CD4-positive, alpha-beta T cell (primary cell): Measurements from ENCODE around the gene HID1. TPM values are rescaled to one million over a fixed set of nuclear protein-coding genes. Genes with fewer than 3 reads are reported as not detected.

Source experiments
- ATAC-seq: fragments of 200-7000 bp; cut with Tn5 transposase; one replicate; pipeline ENCODE4 v1.10.0; 2022; ENCODE audit warnings: mild to moderate bottlenecking; ENCODE audit not compliant: poor library complexity
- CTCF ChIA-PET: fragments of 350-600 bp; sonication (Branson Sonifier 250); formaldehyde crosslinking; loops from one replicate; lab custom pipeline; 2021; ENCODE audit warnings: antibody characterized with exemption, inconsistent platforms; lab: Charles Lee
- POLR2A ChIA-PET: fragments of 350-600 bp; sonication (Branson Sonifier 250); formaldehyde crosslinking; loops from one replicate; lab custom pipeline; 2021; ENCODE audit warnings: antibody characterized with exemption, inconsistent platforms; lab: Charles Lee
- DNase-seq, 14 experiments: peaks; one replicate each; pipeline ENCODE4 v3.0.0-alpha.2; 2013 to 2020; ENCODE audit warnings: mixed read lengths in 2 of 14
- H3K27ac ChIP-seq, 2 donors: one replicate each; pipeline versions ENCODE4 v1.5.1 to v1.7.0; 2013; ENCODE audit warnings: low read length in 2 of 2, low read depth in 1 of 2, mild to moderate bottlenecking in 1 of 2
- H3K27me3 ChIP-seq, 2 experiments: 1 replicate in 1 of 2; 2 replicates in 1 of 2; pipeline versions ENCODE4 v1.6.1 to v1.7.0; 2013; ENCODE audit warnings: low read length in 2 of 2, control low read depth in 1 of 2, mild to moderate bottlenecking in 1 of 2, moderate library complexity in 1 of 2; ENCODE audit not compliant: insufficient read depth in 2 of 2, control insufficient read depth in 1 of 2
- H3K36me3 ChIP-seq: one replicate; pipeline ENCODE4 v1.6.1; 2013; ENCODE audit warnings: low read length, control low read depth; ENCODE audit not compliant: insufficient read depth
- H3K4me1 ChIP-seq: one replicate; pipeline ENCODE4 v1.6.1; 2013; ENCODE audit warnings: low read length, control low read depth; ENCODE audit not compliant: insufficient read depth
- H3K4me3 ChIP-seq: one replicate; pipeline ENCODE4 v1.5.1; 2013; ENCODE audit warnings: mild to moderate bottlenecking, low read length, moderate library complexity
- H3K9me3 ChIP-seq, 2 experiments: 1 replicate in 1 of 2; 2 replicates in 1 of 2; pipeline versions ENCODE4 v1.6.1 to v1.7.0; 2013; ENCODE audit warnings: low read length in 2 of 2, mild to moderate bottlenecking in 2 of 2, control low read depth in 1 of 2, moderate library complexity in 1 of 2; ENCODE audit not compliant: control insufficient read depth in 1 of 2, insufficient read depth in 1 of 2
- H3K27ac Mint-ChIP-seq: one replicate; pipeline ENCODE4 v1.8.0; 2020; ENCODE audit warnings: mixed read lengths
- H3K27me3 Mint-ChIP-seq: one replicate; pipeline ENCODE4 v1.8.0; 2021; ENCODE audit warnings: mixed read lengths
- H3K36me3 Mint-ChIP-seq: one replicate; pipeline ENCODE4 v1.8.0; 2021; ENCODE audit warnings: low read depth, mixed read lengths
- H3K4me1 Mint-ChIP-seq: one replicate; pipeline ENCODE4 v1.8.0; 2021; ENCODE audit warnings: low read depth, mixed read lengths
- H3K4me3 Mint-ChIP-seq: one replicate; pipeline ENCODE4 v1.8.0; 2020; ENCODE audit warnings: mild to moderate bottlenecking, mixed read lengths
- H3K9me3 Mint-ChIP-seq: one replicate; pipeline ENCODE4 v1.8.0; 2020; ENCODE audit warnings: mixed read lengths
- CTCF ChIP-seq: fragments of 200-600 bp; IDR thresholded peaks from one replicate; pipeline ENCODE4 v1.8.0; 2022; ENCODE audit warnings: antibody characterized with exemption, mild to moderate bottlenecking
- intact Hi-C, 2 experiments: fragments of 100-400 bp; cut with DNase I in 1 of 2; cut with micrococcal nuclease in 1 of 2; formaldehyde crosslinking; loops; one replicate each; pipeline versions ENCODE4 v1.15.1 to v1.9.0; 2023 to 2025; cut with DNase I, micrococcal nuclease
- total RNA-seq, 174 experiments: library from RNA in 2 of 174; stranded (reverse) in 2 of 174; gene quantifications; one replicate each; pipeline ENCODE4 v1.2.3 and lab custom pipeline; 2021 to 2026

Gene HID1
- total RNA-seq, 2 experiments from 2014 or later, result 31.8 to 31.9 TPM

- Mint-ChIP-seq H3K27me3 (peaks cover 80% of the 10 kb centered on the region), H3K36me3 (no peaks in the 10 kb centered on the region), H3K9me3 (no peaks in the 10 kb centered on the region), H3K4me1 (no peaks in the 10 kb centered on the region), H3K27ac (no peak overlapping the region), H3K4me3 (no peak overlapping the region)
- no peak overlapping the region for H3K4me3 ChIP-seq
- no peak overlapping the region for H3K27ac ChIP-seq
- intact Hi-C loops, result loop anchor here in 1 of 2 experiments (10.0 kb wide), 1 partner anchor 506 kb away; no protein-coding TSS in a partner anchor
- ChIA-PET CTCF (no interaction called here), POLR2A (no interaction called here)
- ATAC-seq (no peak), DNase-seq (no peak)
- peaks cover 2% of the 10 kb centered on the region for H3K4me1 ChIP-seq
- no peaks in the 10 kb centered on the region for H3K36me3 ChIP-seq
- no peak for TF ChIP-seq CTCF
- H3K9me3 ChIP-seq, result peaks cover 0 to 10% of the 10 kb centered on the region in 2 experiments
- H3K27me3 ChIP-seq, result peaks cover 42 to 45% of the 10 kb centered on the region in 2 experiments
Measured at GRCh38 chr17:74930535-74931036, 42.0 kb downstream of the HID1 start.

- TF ChIP-seq CTCF, result no peak
- Mint-ChIP-seq H3K27me3 (peaks cover 86% of the 10 kb centered on the region), H3K4me3 (no peak overlapping the region), H3K36me3 (no peaks in the 10 kb centered on the region), H3K27ac (no peak overlapping the region), H3K4me1 (peaks cover 8% of the 10 kb centered on the region), H3K9me3 (no peaks in the 10 kb centered on the region)
- ChIA-PET POLR2A (no interaction called here), CTCF (no interaction called here)
- Histone ChIP-seq H3K27me3 (peaks cover 53 to 54% of the 10 kb centered on the region in 2 experiments), H3K27ac (no peak overlapping the region), H3K9me3 (peaks cover 0 to 16% of the 10 kb centered on the region in 2 experiments), H3K4me3 (no peak overlapping the region), H3K36me3 (no peaks in the 10 kb centered on the region), H3K4me1 (peaks cover 11% of the 10 kb centered on the region)
- no peak for DNase-seq
- no peak for ATAC-seq
- intact Hi-C loops, result no loop called here
Measured at GRCh38 chr17:74928786-74929185, 43.8 kb downstream of the HID1 start.

- intact Hi-C loops, result no loop called here
- H3K27ac ChIP-seq, result no peak overlapping the region
- Mint-ChIP-seq H3K36me3 (no peaks in the 10 kb centered on the region), H3K9me3 (no peaks in the 10 kb centered on the region), H3K27me3 (peaks cover 81% of the 10 kb centered on the region), H3K4me1 (peaks cover 15% of the 10 kb centered on the region), H3K4me3 (peak overlapping the region; percentile 4), H3K27ac (no peak overlapping the region)
- CTCF ChIA-PET, result interaction anchor here (2.1 kb wide), 1 partner anchor 36 kb away, joined by 8 read pairs; no protein-coding TSS in a partner anchor
- H3K36me3 ChIP-seq, result no peaks in the 10 kb centered on the region
- POLR2A ChIA-PET, result no interaction called here
- peaks cover 25% of the 10 kb centered on the region for H3K4me1 ChIP-seq
- ATAC-seq (no peak), DNase-seq (no peak)
- H3K27me3 ChIP-seq, result peaks cover 47 to 56% of the 10 kb centered on the region in 2 experiments
- no peak overlapping the region for H3K4me3 ChIP-seq
- peaks cover 0 to 16% of the 10 kb centered on the region in 2 experiments for H3K9me3 ChIP-seq
- no peak for TF ChIP-seq CTCF
Measured at GRCh38 chr17:74925242-74925641, 47.3 kb downstream of the HID1 start.
